ENCODE data around the gene MPP2. TPM values are rescaled to one million over a fixed set of nuclear protein-coding genes. Genes with fewer than 3 reads are reported as not detected.
"Not testable (repeated sequence)": the region's sequence is repeated elsewhere in the genome, so short reads cannot be mapped to it uniquely, and the experiment has no call there.

MPP2 gene
- total RNA-seq, 1 donor = 3.3 TPM

DNA sequence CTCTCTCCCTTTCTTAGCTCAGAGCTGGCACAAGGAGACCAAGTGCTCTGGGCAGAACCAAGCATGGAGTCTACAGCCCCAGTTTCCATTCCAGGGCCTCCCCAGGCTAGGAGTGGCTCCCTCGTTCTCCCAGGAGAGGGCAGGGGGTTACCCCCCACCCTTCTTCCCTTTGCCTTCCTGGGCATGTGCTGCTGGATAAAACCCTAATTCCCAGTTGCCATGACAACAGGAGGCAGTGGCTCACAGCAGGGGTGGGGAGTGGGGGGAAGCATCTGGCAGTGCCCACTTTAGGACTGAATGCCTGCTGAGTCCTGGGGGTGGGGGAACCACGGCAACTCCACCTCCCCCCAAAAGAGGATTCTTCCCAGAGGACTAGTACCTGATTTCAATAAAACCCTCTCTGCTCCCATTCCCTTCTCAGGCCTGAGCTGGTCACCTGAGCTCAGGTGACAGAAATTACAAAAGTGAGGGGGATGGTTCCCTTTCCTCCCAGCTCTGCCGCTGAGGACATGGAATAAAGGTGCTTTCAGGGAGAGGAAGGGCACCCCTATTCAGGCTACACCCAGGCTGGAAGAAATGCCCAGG is 1.8 kb downstream of the MPP2 start:
- TF ChIP-seq, protein P1, sequence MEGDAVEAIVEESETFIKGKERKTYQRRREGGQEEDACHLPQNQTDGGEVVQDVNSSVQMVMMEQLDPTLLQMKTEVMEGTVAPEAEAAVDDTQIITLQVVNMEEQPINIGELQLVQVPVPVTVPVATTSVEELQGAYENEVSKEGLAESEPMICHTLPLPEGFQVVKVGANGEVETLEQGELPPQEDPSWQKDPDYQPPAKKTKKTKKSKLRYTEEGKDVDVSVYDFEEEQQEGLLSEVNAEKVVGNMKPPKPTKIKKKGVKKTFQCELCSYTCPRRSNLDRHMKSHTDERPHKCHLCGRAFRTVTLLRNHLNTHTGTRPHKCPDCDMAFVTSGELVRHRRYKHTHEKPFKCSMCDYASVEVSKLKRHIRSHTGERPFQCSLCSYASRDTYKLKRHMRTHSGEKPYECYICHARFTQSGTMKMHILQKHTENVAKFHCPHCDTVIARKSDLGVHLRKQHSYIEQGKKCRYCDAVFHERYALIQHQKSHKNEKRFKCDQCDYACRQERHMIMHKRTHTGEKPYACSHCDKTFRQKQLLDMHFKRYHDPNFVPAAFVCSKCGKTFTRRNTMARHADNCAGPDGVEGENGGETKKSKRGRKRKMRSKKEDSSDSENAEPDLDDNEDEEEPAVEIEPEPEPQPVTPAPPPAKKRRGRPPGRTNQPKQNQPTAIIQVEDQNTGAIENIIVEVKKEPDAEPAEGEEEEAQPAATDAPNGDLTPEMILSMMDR (IDR thresholded peaks at IDR 0.05; ENCODE audit: insufficient read depth, low read length) = no peak
- DNase-seq (ENCODE audit: low read depth) = no peak
- H3K4me3 ChIP-seq (ENCODE audit: low read depth, low read length) = no peak overlapping the region

DNA sequence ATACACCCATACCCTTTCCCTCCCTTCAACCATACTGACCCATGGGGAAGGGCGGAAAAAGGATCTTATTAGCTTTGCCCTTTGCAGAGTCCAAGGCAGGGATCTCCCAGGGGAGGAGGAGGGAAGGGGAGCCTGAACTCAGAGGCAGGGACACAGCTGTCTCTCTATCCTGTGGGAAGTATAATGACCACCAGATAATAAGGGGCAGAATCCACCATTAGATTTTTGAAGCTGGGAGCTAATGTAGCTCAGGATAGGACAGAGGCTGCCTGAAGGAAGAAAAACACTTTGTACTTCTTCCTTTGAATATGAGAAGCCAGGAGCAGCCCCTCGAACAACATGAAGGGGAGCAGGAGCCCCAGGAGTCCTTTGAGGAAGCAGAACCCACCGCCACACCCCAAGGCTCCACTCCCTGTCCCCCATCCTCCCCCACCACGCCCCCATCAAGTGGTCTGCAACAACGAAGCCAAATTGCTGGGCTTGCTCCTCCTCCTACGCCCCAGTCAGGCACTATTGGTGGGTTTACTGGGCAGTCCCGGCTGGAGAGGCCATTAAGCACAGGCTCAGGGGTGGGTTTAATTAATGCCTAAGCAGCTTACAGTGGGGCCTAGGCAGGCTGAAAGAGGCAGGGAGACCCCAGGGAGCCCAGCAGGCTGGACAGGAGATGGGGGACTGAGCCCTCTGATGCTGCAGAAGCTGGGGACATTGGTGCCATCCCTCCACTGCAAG is 5.3 kb downstream of the MPP2 start:
- no peak for DNase-seq (ENCODE audit: low read depth)
- H3K4me3 ChIP-seq (ENCODE audit: low read depth, low read length) = no peak overlapping the region
- TF ChIP-seq, protein P1 (IDR thresholded peaks at IDR 0.05; ENCODE audit: insufficient read depth, low read length) = no peak

DNA sequence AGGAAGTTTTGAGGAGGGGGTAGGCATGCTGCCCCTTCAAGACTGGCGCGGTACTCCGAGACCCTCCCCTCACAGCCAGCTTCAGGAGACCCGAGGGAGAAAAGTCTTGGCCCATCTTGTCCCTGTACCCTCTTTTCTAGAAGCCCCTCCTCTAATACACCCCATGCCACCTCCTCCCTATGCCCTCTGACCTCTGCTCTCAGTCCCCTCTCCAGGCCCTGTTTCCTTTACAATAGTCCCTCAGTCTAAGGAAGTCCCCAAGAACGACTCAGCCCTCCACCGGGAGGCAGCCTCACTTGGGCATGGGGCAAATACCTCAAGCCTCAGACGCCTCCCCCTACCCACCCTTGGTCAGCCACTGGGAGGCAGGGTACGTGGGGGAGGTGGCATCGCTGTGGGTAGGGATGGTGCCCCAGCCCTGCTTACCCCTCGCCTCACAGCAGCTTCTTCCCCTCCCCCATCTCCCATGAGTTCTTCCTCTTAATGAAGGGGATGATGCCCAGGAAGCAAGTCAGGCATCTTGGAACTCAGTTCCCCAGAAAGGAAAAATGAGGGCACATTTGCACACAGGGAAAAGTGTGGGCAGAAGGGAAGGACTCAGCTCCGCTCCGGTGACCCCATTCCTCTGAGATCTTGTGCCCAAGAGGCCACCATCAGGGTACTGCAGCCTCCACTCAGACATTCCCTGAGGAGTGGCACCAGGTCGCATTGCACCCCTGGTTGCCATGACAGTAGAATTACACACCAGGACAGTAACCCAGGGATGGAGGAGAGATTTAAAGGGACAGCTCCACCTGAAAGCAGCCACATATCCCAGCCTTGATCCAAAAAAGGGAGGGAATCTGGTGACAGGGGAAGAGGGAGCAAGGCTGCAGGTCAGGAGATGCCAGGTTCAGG is 6.2 kb downstream of the MPP2 start:
- TF ChIP-seq, protein P1 (IDR thresholded peaks at IDR 0.05; ENCODE audit: insufficient read depth, low read length) = no peak
- no peak for DNase-seq (ENCODE audit: low read depth)
- H3K4me3 ChIP-seq (ENCODE audit: low read depth, low read length) = peak overlapping the region; percentile 60

DNA sequence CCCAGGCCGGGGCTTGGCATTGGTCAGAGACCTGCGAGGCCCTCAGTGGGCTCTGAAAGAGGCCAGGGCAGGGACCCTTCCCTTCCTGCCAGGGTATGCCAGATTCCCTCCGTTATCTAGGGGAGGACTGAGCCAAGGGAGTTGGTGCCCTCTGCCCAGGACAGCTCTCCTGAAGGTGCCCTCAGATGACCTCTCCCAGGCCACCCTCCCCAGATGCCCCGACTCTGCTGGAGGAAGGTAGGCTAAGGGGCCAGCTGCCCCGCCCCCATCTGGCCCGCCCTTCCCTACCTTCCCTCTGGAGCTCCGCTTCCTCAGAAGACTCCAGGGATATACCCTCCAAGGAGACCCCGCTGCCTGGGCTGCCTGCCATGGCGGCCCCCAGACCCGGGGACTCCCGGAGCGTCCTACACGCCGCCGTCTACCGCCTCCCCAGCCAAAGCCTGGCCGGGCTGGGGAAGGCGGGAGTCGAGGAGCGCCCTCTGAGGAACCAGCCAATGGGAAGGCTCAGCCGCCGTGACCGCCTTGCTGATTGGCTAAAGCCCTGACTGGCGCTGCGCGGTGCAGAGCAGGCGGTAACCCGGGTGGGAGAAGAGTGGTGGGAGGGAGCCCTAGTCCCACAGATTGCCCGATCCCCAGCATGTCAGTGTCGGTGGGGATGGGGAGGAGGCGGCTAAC is 7.0 kb downstream of the MPP2 start:
- peak; percentile 72 for DNase-seq (ENCODE audit: low read depth)
- peak overlapping the region; percentile 60 for H3K4me3 ChIP-seq (ENCODE audit: low read depth, low read length)
- TF ChIP-seq, protein P1 (IDR thresholded peaks at IDR 0.05; ENCODE audit: insufficient read depth, low read length) = no peak

DNA sequence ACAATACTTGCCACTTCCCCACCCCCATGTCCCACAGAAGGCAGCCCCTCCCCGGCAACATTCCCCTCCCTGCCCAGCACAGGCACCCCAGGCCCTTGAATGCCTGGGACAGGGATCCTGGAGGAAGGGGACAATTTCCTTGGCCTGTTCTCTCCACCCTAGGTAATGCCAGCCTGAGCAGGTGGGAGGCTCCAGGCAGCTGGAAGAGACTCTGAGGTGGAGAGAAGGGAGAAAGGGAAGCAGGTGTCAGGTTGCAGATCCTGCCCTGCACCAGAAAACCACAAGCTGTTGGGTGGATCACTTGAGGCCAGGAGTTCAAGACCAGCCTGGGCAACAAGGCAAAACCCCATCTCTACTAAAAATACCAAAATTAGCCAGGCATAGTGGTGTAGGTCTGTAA is 8.9 kb downstream of the MPP2 start:
- TF ChIP-seq, protein P1 (IDR thresholded peaks at IDR 0.05; ENCODE audit: insufficient read depth, low read length) = no peak
- no peak overlapping the region for H3K4me3 ChIP-seq (ENCODE audit: low read depth, low read length)
- DNase-seq (ENCODE audit: low read depth) = no peak

DNA sequence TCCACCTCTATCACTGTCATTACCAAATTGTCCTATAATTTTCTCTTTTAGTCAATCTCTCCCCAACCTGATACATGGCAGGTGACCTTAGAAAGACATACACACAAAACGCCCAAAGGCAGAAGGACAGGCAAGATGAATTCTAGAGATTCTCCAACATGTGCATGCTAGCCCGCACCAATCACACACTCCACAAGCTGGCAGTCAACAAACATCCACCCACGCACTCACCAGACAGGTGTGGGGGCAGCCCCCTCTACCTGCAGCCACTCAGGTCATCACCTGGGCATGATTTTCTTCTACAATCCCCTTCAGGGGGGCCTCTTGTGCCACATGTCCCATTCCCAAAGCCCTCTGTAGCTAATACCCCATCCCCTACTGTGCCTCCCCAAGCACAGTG is 9.5 kb downstream of the MPP2 start:
- TF ChIP-seq, protein P1 (IDR thresholded peaks at IDR 0.05; ENCODE audit: insufficient read depth, low read length) = no peak
- DNase-seq (ENCODE audit: low read depth) = no peak
- H3K4me3 ChIP-seq (ENCODE audit: low read depth, low read length) = no peak overlapping the region

DNA sequence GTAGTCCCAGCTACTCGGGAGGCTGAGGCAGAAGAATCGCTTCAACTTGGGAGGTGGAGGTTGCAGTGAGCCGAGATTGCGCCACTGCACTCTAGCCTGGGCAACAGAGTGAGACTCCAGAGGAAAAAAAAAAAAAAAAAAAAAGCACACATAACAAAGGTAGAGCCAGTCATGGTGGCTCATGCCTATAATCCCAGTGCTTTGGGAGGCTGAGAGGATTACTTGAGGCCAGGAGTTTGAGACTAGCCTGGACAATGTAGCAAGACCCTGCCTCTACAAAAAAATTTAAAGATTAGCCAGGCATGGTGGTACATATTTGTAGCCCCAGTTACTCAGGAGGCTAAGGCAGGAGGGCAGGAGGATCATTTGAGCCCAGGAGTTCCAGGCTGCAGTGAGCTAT is 12.8 kb downstream of the MPP2 start:
- H3K4me3 ChIP-seq (ENCODE audit: low read depth, low read length); DNase-seq (ENCODE audit: low read depth): not testable (repeated sequence)

All from fibroblast of the aortic adventitia (primary cell).